Transverse colon (tissue), 4 donors: ENCODE results near the gene WIZ. TPM values are rescaled to one million over a fixed set of nuclear protein-coding genes. Genes with fewer than 3 reads are reported as not detected.
"Not testable (repeated sequence)": the region's sequence is repeated elsewhere in the genome, so short reads cannot be mapped to it uniquely, and the experiment has no call there.

Source experiments
- DNase-seq: peaks from one replicate; pipeline ENCODE4 v3.0.0-alpha.2; 2019
- H3K27ac ChIP-seq, 4 donors: fragments of 200-600 bp; sonication (generic); 2 replicates each; pipeline ENCODE4 v1.5.1; 2016 to 2018; ENCODE audit warnings: inconsistent platforms in 4 of 4
- H3K27me3 ChIP-seq: fragments of 200-600 bp; sonication (generic); 2 replicates; pipeline ENCODE4 v1.5.1; 2017; ENCODE audit warnings: inconsistent platforms
- H3K36me3 ChIP-seq, 4 donors: fragments of 200-600 bp; sonication (generic); 2 replicates each; pipeline ENCODE4 v1.5.1; 2017 to 2019; ENCODE audit warnings: inconsistent platforms in 4 of 4
- H3K4me1 ChIP-seq, 4 donors: fragments of 200-600 bp; sonication (generic); 2 replicates each; pipeline ENCODE4 v1.5.1; 2017 to 2020; ENCODE audit warnings: inconsistent platforms in 4 of 4
- H3K4me3 ChIP-seq, 4 donors: fragments of 200-600 bp; sonication (generic); 1 replicate in 1 of 4; 2 replicates in 3 of 4; pipeline versions ENCODE4 v1.5.1 to v1.6.1; 2017 to 2019; ENCODE audit warnings: inconsistent platforms in 4 of 4
- H3K9me3 ChIP-seq, 2 donors: fragments of 200-600 bp; sonication (generic); 2 replicates each; pipeline ENCODE4 v1.5.1; 2017 to 2019; ENCODE audit warnings: inconsistent platforms in 2 of 2
- CTCF ChIP-seq, 5 experiments: fragments of 200-600 bp in 3 of 5; fragments of 450-650 bp in 2 of 5; sonication (generic) in 3 of 5; IDR thresholded peaks; 1 replicate in 2 of 5; 2 replicates in 3 of 5; pipeline ENCODE4 v1.5.1; 2016 to 2017; ENCODE audit warnings: antibody characterized with exemption in 5 of 5, inconsistent platforms in 3 of 5, mild to moderate bottlenecking in 2 of 5, moderate library complexity in 1 of 5
- EP300 ChIP-seq: sonication (generic); formaldehyde crosslinking; IDR thresholded peaks from one replicate; pipeline ENCODE4 v1.6.1; 2017; ENCODE audit warnings: antibody characterized with exemption, low read depth
- POLR2A ChIP-seq: fragments of 450-650 bp; IDR thresholded peaks from one replicate; pipeline ENCODE4 v1.6.1; 2016; ENCODE audit warnings: antibody characterized with exemption, mild to moderate bottlenecking, moderate library complexity
- POLR2AphosphoS5 ChIP-seq, 3 donors: sonication (generic); formaldehyde crosslinking; IDR thresholded peaks; one replicate each; pipeline ENCODE4 v1.6.1; 2016; ENCODE audit warnings: antibody characterized with exemption in 3 of 3
- WGBS, 2 donors: methylation state at CpG; one replicate each; pipeline ENCODE4 v1.1.5; 2018; ENCODE audit warnings: low coverage in 1 of 2; 5-methylcytosine and 5-hydroxymethylcytosine counted together
- in situ Hi-C, 4 donors: fragments of 200-750 bp; cut with MboI; loops; one replicate each; pipeline versions ENCODE4 v1.15.0 to v1.15.1; 2017; ENCODE audit warnings: low sequenced_read_pairs in 3 of 4, low pct_ligation_motif_present in 1 of 4, low pct_unique_long_range_greater_than_20kb in 1 of 4
- intact Hi-C: fragments of 100-400 bp; cut with DNase I; formaldehyde crosslinking; loops from one replicate; pipeline ENCODE4 v1.15.1; 2023; ENCODE audit warnings: low total_unique reads
- total RNA-seq, 4 donors: library from RNA; depleted of rRNA; stranded (reverse); fragments of >200 nt; gene quantifications; one replicate each; pipeline ENCODE4 v1.1.0, GENCODE V29; 2016

The WIZ gene
- total RNA-seq, 4 donors from 2014 or later = 31.0 to 63.6 (median 42.0) TPM

GRCh38 chr19:15495151-15495550 lies 45.4 kb upstream of the WIZ start:
- Histone ChIP-seq H3K36me3 (no peaks in the 10 kb centered on the region), H3K4me3 (no peak overlapping the region), H3K4me1 (no peaks in the 10 kb centered on the region), H3K9me3 (no peaks in the 10 kb centered on the region), H3K27ac (no peak overlapping the region), H3K27me3 (peaks cover 4% of the 10 kb centered on the region)
- TF ChIP-seq EP300 (no peak), POLR2AphosphoS5 (IDR thresholded peaks at IDR 0.05) (no peak), CTCF (IDR thresholded peaks at IDR 0.05) (no peak)
- intact Hi-C loops = no loop called here
- in situ Hi-C loops = no loop called here
- no peak for DNase-seq
- WGBS, 2 donors = 83 to 97% methylated on average over 1 of the region's 1 CpG

GRCh38 chr19:15488489-15489226 lies 38.9 kb upstream of the WIZ start:
- no peak for TF ChIP-seq CTCF (IDR thresholded peaks at IDR 0.05)
- TF ChIP-seq POLR2A = no peak
- TF ChIP-seq POLR2AphosphoS5 (IDR thresholded peaks at IDR 0.05) = no peak
- TF ChIP-seq EP300 = no peak
- 75 to 86% methylated on average over 4 to 13 of the region's 13 CpGs for WGBS, 2 donors
- in situ Hi-C loops = no loop called here
- Histone ChIP-seq H3K4me1 (no peaks in the 10 kb centered on the region), H3K27ac (no peak overlapping the region), H3K4me3 (no peak overlapping the region), H3K9me3 (no peaks in the 10 kb centered on the region), H3K27me3 (no peaks in the 10 kb centered on the region), H3K36me3 (no peaks in the 10 kb centered on the region)
- intact Hi-C loops = no loop called here
- no peak for DNase-seq

- WGBS, 2 donors = 79 to 83% methylated on average over 3 to 4 of the region's 4 CpGs
- Histone ChIP-seq H3K36me3 (no peaks in the 10 kb centered on the region), H3K4me1 (no peaks in the 10 kb centered on the region), H3K9me3 (no peaks in the 10 kb centered on the region), H3K27ac (no peak overlapping the region), H3K4me3 (no peak overlapping the region), H3K27me3 (no peaks in the 10 kb centered on the region)
- no peak for DNase-seq
- TF ChIP-seq EP300 (no peak), POLR2AphosphoS5 (IDR thresholded peaks at IDR 0.05) (no peak), POLR2A (no peak), CTCF (IDR thresholded peaks at IDR 0.05) (no peak)
- in situ Hi-C loops = no loop called here
- intact Hi-C loops = no loop called here
Measured at GRCh38 chr19:15487038-15487437, 37.3 kb upstream of the WIZ start.

- H3K27me3 ChIP-seq, H3K4me3 ChIP-seq, H3K4me1 ChIP-seq, H3K9me3 ChIP-seq, DNase-seq, H3K27ac ChIP-seq, in situ Hi-C loops, H3K36me3 ChIP-seq, intact Hi-C loops: not testable (repeated sequence)
- WGBS, 2 donors = 20 to 55% methylated on average over 3 to 5 of the region's 5 CpGs
Measured at GRCh38 chr19:15485768-15486167, 36.0 kb upstream of the WIZ start.

GRCh38 chr19:15480996-15481395 lies 31.2 kb upstream of the WIZ start:
- WGBS, 2 donors = 70 to 88% methylated on average over 4 to 7 of the region's 7 CpGs
- intact Hi-C loops, H3K4me3 ChIP-seq: not testable (repeated sequence)

More at GRCh38 chr19:15480996-15481395, 31.2 kb upstream of the WIZ start:
- H3K4me1 ChIP-seq, in situ Hi-C loops, H3K36me3 ChIP-seq, H3K27ac ChIP-seq, H3K9me3 ChIP-seq, DNase-seq, H3K27me3 ChIP-seq: not testable (repeated sequence)
